ENCODE results near the gene SLC7A5.

Gene SLC7A5

GRCh38 chr16:87834668-87835473 is 34.4 kb downstream of the SLC7A5 start:
- no peak overlapping the region for H3K4me3 ChIP-seq (replicated peaks; ENCODE audit: low read depth, low read length)
- no peaks in the 10 kb centered on the region for H3K27me3 ChIP-seq (replicated peaks; ENCODE audit: control insufficient read depth, insufficient read depth, low read length)
- no peak for DNase-seq (ENCODE audit: extremely low read depth, insufficient read length)
- no peak for TF ChIP-seq CTCF (IDR thresholded peaks at IDR 0.05; ENCODE audit: insufficient read depth, low read length, poor library complexity, severe bottlenecking)
- peaks cover 59% of the 10 kb centered on the region for H3K36me3 ChIP-seq (ENCODE audit: control insufficient read depth, insufficient read depth, low read length)

GRCh38 chr16:87834005-87834667 is 35.2 kb downstream of the SLC7A5 start:
- no peak for DNase-seq (ENCODE audit: extremely low read depth, insufficient read length)
- no peak overlapping the region for H3K4me3 ChIP-seq (replicated peaks; ENCODE audit: low read depth, low read length)
- H3K36me3 ChIP-seq (ENCODE audit: control insufficient read depth, insufficient read depth, low read length), result peaks cover 53% of the 10 kb centered on the region
- H3K27me3 ChIP-seq (replicated peaks; ENCODE audit: control insufficient read depth, insufficient read depth, low read length), result no peaks in the 10 kb centered on the region
- TF ChIP-seq CTCF (IDR thresholded peaks at IDR 0.05; ENCODE audit: insufficient read depth, low read length, poor library complexity, severe bottlenecking), result no peak

- H3K27me3 ChIP-seq (replicated peaks; ENCODE audit: control insufficient read depth, insufficient read depth, low read length), result no peaks in the 10 kb centered on the region
- H3K36me3 ChIP-seq (ENCODE audit: control insufficient read depth, insufficient read depth, low read length), result peaks cover 47% of the 10 kb centered on the region
- H3K4me3 ChIP-seq (replicated peaks; ENCODE audit: low read depth, low read length), result no peak overlapping the region
Measured at GRCh38 chr16:87833548-87833947, 35.8 kb downstream of the SLC7A5 start.

GRCh38 chr16:87832741-87833502 is 36.4 kb downstream of the SLC7A5 start:
- DNase-seq (ENCODE audit: extremely low read depth, insufficient read length), result no peak
- Histone ChIP-seq H3K36me3 (ENCODE audit: control insufficient read depth, insufficient read depth, low read length) (peaks cover 47% of the 10 kb centered on the region), H3K27me3 (replicated peaks; ENCODE audit: control insufficient read depth, insufficient read depth, low read length) (no peaks in the 10 kb centered on the region), H3K4me3 (replicated peaks; ENCODE audit: low read depth, low read length) (no peak overlapping the region)
- TF ChIP-seq CTCF (IDR thresholded peaks at IDR 0.05; ENCODE audit: insufficient read depth, low read length, poor library complexity, severe bottlenecking), result no peak

More at GRCh38 chr16:87833548-87833947, 35.8 kb downstream of the SLC7A5 start:
- TF ChIP-seq CTCF (IDR thresholded peaks at IDR 0.05; ENCODE audit: insufficient read depth, low read length, poor library complexity, severe bottlenecking), result no peak
- no peak for DNase-seq (ENCODE audit: extremely low read depth, insufficient read length)

GRCh38 chr16:87832137-87832527 is 37.2 kb downstream of the SLC7A5 start:
- no peak for DNase-seq (ENCODE audit: extremely low read depth, insufficient read length)
- TF ChIP-seq CTCF (IDR thresholded peaks at IDR 0.05; ENCODE audit: insufficient read depth, low read length, poor library complexity, severe bottlenecking), result no peak
- no peak overlapping the region for H3K4me3 ChIP-seq (replicated peaks; ENCODE audit: low read depth, low read length)
- no peaks in the 10 kb centered on the region for H3K27me3 ChIP-seq (replicated peaks; ENCODE audit: control insufficient read depth, insufficient read depth, low read length)
- peaks cover 43% of the 10 kb centered on the region for H3K36me3 ChIP-seq (ENCODE audit: control insufficient read depth, insufficient read depth, low read length)
